HepG2 (cell line): ENCODE results near the gene CAPRIN1. TPM values are rescaled to one million over a fixed set of nuclear protein-coding genes. Genes with fewer than 3 reads are reported as not detected.

Source experiments
- ATAC-seq: fragments of 200-7000 bp; cut with Tn5 transposase; 3 replicates; pipeline ENCODE4 v1.9.1; 2020; ENCODE audit warnings: mild to moderate bottlenecking, moderate library complexity
- BruUV-seq: library from RNA; stranded (reverse); fragments of 400-500 nt; replicated peaks from 2 replicates; lab custom pipeline; 2021; lab: Mats Ljungman, UMichigan
- CTCF ChIA-PET: fragments of 300-600 bp; formaldehyde crosslinking; extraction: SDS; loops from one replicate; lab custom pipeline; 2021; ENCODE audit warnings: low total read pairs, inconsistent platforms, low intra/inter-chr PET ratio; lab: Yijun Ruan, JAX
- POLR2A ChIA-PET: fragments of 350-600 bp; sonication (Branson Sonifier 250); formaldehyde crosslinking; loops from one replicate; lab custom pipeline; 2020; ENCODE audit warnings: antibody characterized with exemption, inconsistent platforms; lab: Yijun Ruan, JAX
- DNase-seq: peaks from one replicate; pipeline ENCODE4 v3.0.0-alpha.2; 2015; ENCODE audit warnings: low spot score
- FAIRE-seq: peaks from 3 replicates; lab custom pipeline; 2011; peaks lifted over from hg19 to GRCh38; lab: Jason Lieb, UNC
- H2AFZ ChIP-seq: one replicate; pipeline ENCODE4 v1.6.1; 2011; ENCODE audit warnings: low read length, inconsistent platforms
- H3K27ac ChIP-seq: fragments of 300-600 bp; 3 replicates; pipeline ENCODE4 v1.8.0; 2011; ENCODE audit warnings: mixed run types, mild to moderate bottlenecking, mixed read lengths, low read length, inconsistent platforms; ENCODE audit not compliant: insufficient read depth; ENCODE audit errors: extremely low read length
- H3K27me3 ChIP-seq, 2 experiments: fragments of 200-600 bp in 1 of 2; 2 replicates in 1 of 2; 3 replicates in 1 of 2; pipeline versions ENCODE4 v1.6.0 to v1.8.0; 2011; ENCODE audit warnings: low read length in 2 of 2, mild to moderate bottlenecking in 2 of 2, moderate library complexity in 2 of 2, inconsistent platforms in 1 of 2; ENCODE audit not compliant: insufficient read depth in 2 of 2, control insufficient read depth in 1 of 2
- H3K36me3 ChIP-seq, 2 experiments: fragments of 200-600 bp in 1 of 2; replicated peaks in 1 of 2; 2 replicates in 1 of 2; 3 replicates in 1 of 2; pipeline versions ENCODE4 v1.5.1 to v1.8.0; 2011; ENCODE audit warnings: low read length in 2 of 2, inconsistent platforms in 1 of 2; ENCODE audit not compliant: insufficient read depth in 2 of 2, control insufficient read depth in 1 of 2
- H3K4me1 ChIP-seq: 2 replicates; pipeline ENCODE4 v1.5.1; 2012; ENCODE audit warnings: low read length, inconsistent platforms; ENCODE audit not compliant: insufficient read depth
- H3K4me2 ChIP-seq: 2 replicates; pipeline ENCODE4 v1.6.0; 2011; ENCODE audit warnings: low read depth, low read length, inconsistent platforms
- H3K4me3 ChIP-seq, 3 experiments: fragments of 200-600 bp in 1 of 3; sonication (generic), shearing (Covaris generic) in 1 of 3; replicated peaks in 1 of 3; 2 replicates each; pipeline ENCODE4 v1.5.1; 2011 to 2016; ENCODE audit warnings: low read length in 3 of 3, inconsistent platforms in 2 of 3, low read depth in 2 of 3, mild to moderate bottlenecking in 2 of 3, control low read depth in 1 of 3, mixed read lengths in 1 of 3; ENCODE audit not compliant: insufficient read depth in 1 of 3
- H3K79me2 ChIP-seq: one replicate; pipeline ENCODE4 v1.6.1; 2011; ENCODE audit warnings: low read length, inconsistent platforms; ENCODE audit not compliant: insufficient read depth
- H3K9ac ChIP-seq: 2 replicates; pipeline ENCODE4 v1.6.0; 2011; ENCODE audit warnings: mild to moderate bottlenecking, low read depth, low read length, inconsistent platforms; ENCODE audit not compliant: insufficient read depth
- H3K9me3 ChIP-seq: 2 replicates; pipeline ENCODE4 v1.5.1; 2012; ENCODE audit warnings: mild to moderate bottlenecking, low read length
- H4K20me1 ChIP-seq: 2 replicates; pipeline ENCODE4 v1.6.0; 2011; ENCODE audit warnings: inconsistent platforms, mild to moderate bottlenecking, low read length, moderate library complexity; ENCODE audit not compliant: insufficient read depth
- CBFB ChIP-seq: sonication (generic); formaldehyde crosslinking; IDR thresholded peaks from 2 replicates; pipeline ENCODE4 v1.4.0; 2020; ENCODE audit warnings: missing genetic modification reagents
- MAFF ChIP-seq: IDR thresholded peaks from 2 replicates; pipeline ENCODE4 v1.6.1; 2011; ENCODE audit warnings: low read depth, low read length, improper control_type of control experiment
- MAFK ChIP-seq, 2 experiments: IDR thresholded peaks in 1 of 2; conservative IDR thresholded peaks in 1 of 2; 2 replicates each; pipeline ENCODE4 v1.6.1; 2011; ENCODE audit warnings: improper control_type of control experiment in 2 of 2, low read length in 2 of 2
- NFE2 ChIP-seq: sonication (generic); formaldehyde crosslinking; IDR thresholded peaks from 2 replicates; pipeline ENCODE4 v1.4.0; 2020; ENCODE audit warnings: missing genetic modification reagents
- NFE2L2 ChIP-seq: fragments of 150-350 bp; IDR thresholded peaks from 2 replicates; pipeline ENCODE4 v1.6.1; 2014; ENCODE audit warnings: low read length
- NFYB ChIP-seq: sonication (generic); formaldehyde crosslinking; IDR thresholded peaks from 2 replicates; pipeline ENCODE4 v1.4.0; 2020; ENCODE audit warnings: missing genetic modification reagents
- PPARG ChIP-seq: conservative IDR thresholded peaks from 2 replicates; pipeline ENCODE4 v1.6.1; 2016; ENCODE audit warnings: missing biosample characterization, missing genetic modification reagents
- RFXAP ChIP-seq: sonication (generic); formaldehyde crosslinking; IDR thresholded peaks from 2 replicates; pipeline ENCODE4 v1.4.0; 2020; ENCODE audit warnings: missing genetic modification reagents, borderline replicate concordance
- SALL2 ChIP-seq: sonication (generic); formaldehyde crosslinking; IDR thresholded peaks from 2 replicates; pipeline ENCODE4 v1.8.1; 2023; ENCODE audit warnings: mild to moderate bottlenecking, missing genetic modification reagents, inconsistent platforms
- TBX3 ChIP-seq: fragments of 450-650 bp; IDR thresholded peaks from 2 replicates; pipeline ENCODE4 v1.6.1; 2017; ENCODE audit warnings: antibody characterized with exemption, mild to moderate bottlenecking, inconsistent platforms, borderline replicate concordance
- ZNF569 ChIP-seq: sonication (generic); formaldehyde crosslinking; IDR thresholded peaks from 2 replicates; pipeline ENCODE4 v1.5.0; 2020; ENCODE audit warnings: mild to moderate bottlenecking, missing genetic modification reagents, moderate library complexity, borderline replicate concordance
- ZNF629 ChIP-seq: sonication (generic); formaldehyde crosslinking; conservative IDR thresholded peaks from 2 replicates; pipeline ENCODE4 v1.5.0; 2020; ENCODE audit warnings: missing genetic modification reagents
- ZNF782 ChIP-seq: sonication (generic); formaldehyde crosslinking; IDR thresholded peaks from 2 replicates; pipeline ENCODE4 v1.4.0; 2020; ENCODE audit warnings: missing genetic modification reagents, mild to moderate bottlenecking, borderline replicate concordance
- ZNF841 ChIP-seq: sonication (generic); formaldehyde crosslinking; IDR thresholded peaks from 2 replicates; pipeline ENCODE4 v1.8.1; 2023; ENCODE audit warnings: missing genetic modification reagents, borderline replicate concordance
- ZSCAN5A ChIP-seq: sonication (generic); formaldehyde crosslinking; IDR thresholded peaks from 2 replicates; pipeline ENCODE4 v1.8.0; 2022; ENCODE audit warnings: mild to moderate bottlenecking, missing genetic modification reagents, borderline replicate concordance
- ZZZ3 ChIP-seq: sonication (generic); formaldehyde crosslinking; IDR thresholded peaks from 2 replicates; pipeline ENCODE4 v1.4.0; 2020; ENCODE audit warnings: missing genetic modification reagents, mild to moderate bottlenecking, borderline replicate concordance
- WGBS: methylation state at CpG from one replicate; pipeline ENCODE4 v1.1.6; 2017; ENCODE audit warnings: low lambda C conversion rate; 5-methylcytosine and 5-hydroxymethylcytosine counted together
- in situ Hi-C: cut with HindIII; loops from 2 replicates; pipeline ENCODE4 v1.10.0; 2017; ENCODE audit warnings: low pct_unique_long_range_greater_than_20kb; ENCODE audit not compliant: extremely low pct_ligation_motif_present
- intact Hi-C: fragments of 100-400 bp; cut with micrococcal nuclease; formaldehyde crosslinking; loops from one replicate; pipeline ENCODE4 v1.10.0; 2022; ENCODE audit not compliant: unreplicated experiment
- polyA plus RNA-seq, 8 experiments: library from polyadenylated mRNA; depleted of rRNA in 3 of 8; stranded (reverse) in 7 of 8; unstranded in 1 of 8; fragments of >200 nt; fragmentation: Illumina TruSeq in 4 of 8; extraction: Trizol in 4 of 8; gene quantifications; 2 replicates each; pipeline versions ENCODE4 v1.2.1 to v1.2.3, GENCODE V29; 2011 to 2016; ENCODE audit warnings: low read depth in 4 of 8, missing spikeins in 1 of 8, mixed read lengths in 1 of 8; ENCODE audit not compliant: insufficient read depth in 1 of 8
- total RNA-seq, 5 experiments: library from RNA; depleted of rRNA; stranded (reverse); fragments of >200 nt; fragmentation: Illumina TruSeq; extraction: Trizol; gene quantifications; 2 replicates each; pipeline ENCODE4 v1.2.3, GENCODE V29; 2016; ENCODE audit warnings: low read depth in 1 of 5

The CAPRIN1 gene
- total and polyA plus RNA-seq, 2 of the 13 experiments (the other 11 are each of a cell fraction or from before 2014, with no cell fraction given), result 114 to 162 TPM

GRCh38 chr11:34044664-34045485 is 6.7 kb upstream of the CAPRIN1 start:
- CTCF ChIA-PET, result no interaction called here

GRCh38 chr11:34049028-34049427 is 2.5 kb upstream of the CAPRIN1 start:
- Histone ChIP-seq H3K4me3 (no peak overlapping the region), H3K27me3 (no peaks in the 10 kb centered on the region), H3K9me3 (no peaks in the 10 kb centered on the region), H2AFZ (no peak overlapping the region), H4K20me1 (no peaks in the 10 kb centered on the region; the same call in 1 of the 2 replicates), H3K9ac (no peak overlapping the region), H3K36me3 (no peaks in the 10 kb centered on the region), H3K79me2 (peaks cover 19% of the 10 kb centered on the region), H3K4me1 (peaks cover 14% of the 10 kb centered on the region), H3K27ac (no peak overlapping the region), H3K4me2 (no peak overlapping the region)
- in situ Hi-C loops, result no loop called here
- ATAC-seq (no peak), FAIRE-seq (no peak), DNase-seq (no peak)
- ChIA-PET CTCF (no interaction called here), POLR2A (no interaction called here)
- 91% methylated on average over 4 of the region's 4 CpGs for WGBS
- no TSS peak for BruUV-seq
- no peak for TF ChIP-seq ZNF569
- TF ChIP-seq ZSCAN5A (CRISPR knock-in tag), result no peak
- TF ChIP-seq ZNF782 (CRISPR knock-in tag), result no peak
- no peak for TF ChIP-seq PPARG
- no peak for TF ChIP-seq RFXAP
- TF ChIP-seq TBX3, result no peak
- no peak for TF ChIP-seq ZZZ3 (CRISPR knock-in tag)
- TF ChIP-seq ZNF629, result no peak
- intact Hi-C loops, result no loop called here

More at GRCh38 chr11:34044664-34045485, 6.7 kb upstream of the CAPRIN1 start:
- BruUV-seq, result no TSS peak
- FAIRE-seq (no peak), DNase-seq (no peak), ATAC-seq (no peak)
- in situ Hi-C loops, result no loop called here
- Histone ChIP-seq H3K9ac (no peak overlapping the region), H2AFZ (no peak overlapping the region), H3K9me3 (no peaks in the 10 kb centered on the region), H3K27me3 (no peaks in the 10 kb centered on the region), H3K36me3 (no peaks in the 10 kb centered on the region), H3K4me1 (peaks cover 4% of the 10 kb centered on the region; the same call in 1 of the 2 replicates), H3K27ac (no peak overlapping the region), H3K79me2 (no peaks in the 10 kb centered on the region), H3K4me2 (no peak overlapping the region), H3K4me3 (no peak overlapping the region), H4K20me1 (no peaks in the 10 kb centered on the region)
- POLR2A ChIA-PET, result no interaction called here
- WGBS, result 86% methylated on average over 27 of the region's 27 CpGs
- no peak for TF ChIP-seq SALL2 (CRISPR knock-in tag)
- no peak for TF ChIP-seq ZNF841 (CRISPR knock-in tag)
- no peak for TF ChIP-seq NFE2 (CRISPR knock-in tag)
- TF ChIP-seq CBFB, result no peak
- TF ChIP-seq NFE2L2, result peak; percentile 81; the same call in 1 of the 2 replicates
- no peak for TF ChIP-seq MAFF
- TF ChIP-seq NFYB (CRISPR knock-in tag), result no peak
- TF ChIP-seq MAFK (conservative IDR thresholded peaks at IDR 0.05 in 1 of 2, IDR thresholded peaks at IDR 0.05 in 1 of 2; ENCODE audit: low read length in 2 of 2), result peak; percentile 26 to 50; a peak in 2 of 4 replicates
- intact Hi-C loops, result no loop called here
